H9 (cell line): Measurements from ENCODE around the gene FAM3C. TPM values are rescaled to one million over a fixed set of nuclear protein-coding genes. Genes with fewer than 3 reads are reported as not detected.

Experiments used
- DNase-seq: peaks from one replicate; pipeline ENCODE4 v3.0.0-alpha.2; 2017
- H2AFZ ChIP-seq: one replicate; pipeline ENCODE4 v1.6.1; 2013; ENCODE audit warnings: mild to moderate bottlenecking, low read length, control low read depth, moderate library complexity
- H2AK5ac ChIP-seq: 2 replicates; pipeline ENCODE4 v1.6.1; 2013; ENCODE audit warnings: low read length, control low read depth, mixed read lengths; ENCODE audit not compliant: insufficient read length
- H2BK120ac ChIP-seq: one replicate; pipeline ENCODE4 v1.6.1; 2013; ENCODE audit warnings: low read depth, mild to moderate bottlenecking, low read length, control low read depth, inconsistent platforms; ENCODE audit not compliant: poor library complexity, severe bottlenecking
- H2BK12ac ChIP-seq: 2 replicates; pipeline ENCODE4 v1.6.1; 2013; ENCODE audit warnings: low read length, control low read depth, mixed read lengths, low read depth; ENCODE audit not compliant: insufficient read length
- H2BK15ac ChIP-seq: 2 replicates; pipeline ENCODE4 v1.6.1; 2013; ENCODE audit warnings: low read depth, low read length, control low read depth
- H2BK20ac ChIP-seq: one replicate; pipeline ENCODE4 v1.6.1; 2013; ENCODE audit warnings: low read depth, mild to moderate bottlenecking, low read length, control low read depth, inconsistent platforms; ENCODE audit not compliant: poor library complexity, severe bottlenecking
- H2BK5ac ChIP-seq: 2 replicates; pipeline ENCODE4 v1.6.1; 2013; ENCODE audit warnings: low read length, control low read depth, mixed read lengths; ENCODE audit not compliant: insufficient read length
- H3K14ac ChIP-seq: 2 replicates; pipeline ENCODE4 v1.6.1; 2013; ENCODE audit warnings: low read length, control low read depth; ENCODE audit not compliant: insufficient read depth
- H3K18ac ChIP-seq: 2 replicates; pipeline ENCODE4 v1.6.1; 2013; ENCODE audit warnings: low read depth, mild to moderate bottlenecking, mixed read lengths, low read length, control low read depth; ENCODE audit not compliant: insufficient read length
- H3K23ac ChIP-seq: 2 replicates; pipeline ENCODE4 v1.6.1; 2013; ENCODE audit warnings: low read length, control low read depth, mixed read lengths, low read depth; ENCODE audit not compliant: insufficient read length
- H3K23me2 ChIP-seq: 2 replicates; pipeline ENCODE4 v1.6.1; 2013; ENCODE audit warnings: low read depth, mild to moderate bottlenecking, mixed read lengths, low read length, control low read depth; ENCODE audit not compliant: insufficient read length, poor library complexity, severe bottlenecking
- H3K27ac ChIP-seq: 2 replicates; pipeline ENCODE4 v1.5.1; 2013; ENCODE audit warnings: low read length, control low read depth, mixed read lengths, low read depth; ENCODE audit not compliant: insufficient read length
- H3K27me3 ChIP-seq: 2 replicates; pipeline ENCODE4 v1.6.1; 2013; ENCODE audit warnings: low read length, control low read depth, inconsistent platforms; ENCODE audit not compliant: insufficient read depth
- H3K4ac ChIP-seq: 2 replicates; pipeline ENCODE4 v1.6.1; 2013; ENCODE audit warnings: low read depth, mild to moderate bottlenecking, control low read depth, inconsistent platforms, low read length, moderate library complexity
- H3K4me1 ChIP-seq: 2 replicates; pipeline ENCODE4 v1.6.1; 2013; ENCODE audit warnings: low read length, control low read depth, inconsistent platforms; ENCODE audit not compliant: insufficient read depth
- H3K4me2 ChIP-seq: 2 replicates; pipeline ENCODE4 v1.6.1; 2013; ENCODE audit warnings: low read length, control low read depth, mixed read lengths; ENCODE audit not compliant: insufficient read length, insufficient read depth
- H3K56ac ChIP-seq: 2 replicates; pipeline ENCODE4 v1.6.1; 2013; ENCODE audit warnings: low read depth, mild to moderate bottlenecking, mixed read lengths, low read length, control low read depth; ENCODE audit not compliant: insufficient read length
- H3K79me1 ChIP-seq: 2 replicates; pipeline ENCODE4 v1.6.1; 2013; ENCODE audit warnings: low read depth, mild to moderate bottlenecking, moderate library complexity, low read length, control low read depth, inconsistent platforms; ENCODE audit not compliant: insufficient read depth, poor library complexity, severe bottlenecking
- H3K79me2 ChIP-seq: 2 replicates; pipeline ENCODE4 v1.6.1; 2013; ENCODE audit warnings: low read length, control low read depth, inconsistent platforms; ENCODE audit not compliant: insufficient read depth
- H3K9ac ChIP-seq: 2 replicates; pipeline ENCODE4 v1.6.1; 2013; ENCODE audit warnings: low read length, control low read depth, mixed read lengths; ENCODE audit not compliant: insufficient read length; ENCODE audit errors: extremely low read depth
- H3K9me3 ChIP-seq: one replicate; pipeline ENCODE4 v1.6.1; 2013; ENCODE audit warnings: low read depth, low read length, inconsistent platforms; ENCODE audit not compliant: control insufficient read depth
- H3T11ph ChIP-seq: one replicate; pipeline ENCODE4 v1.6.1; 2013; ENCODE audit warnings: mild to moderate bottlenecking, low read length, control low read depth, inconsistent platforms
- H4K20me1 ChIP-seq: one replicate; pipeline ENCODE4 v1.6.1; 2013; ENCODE audit not compliant: control insufficient read depth, insufficient read length, insufficient read depth
- H4K5ac ChIP-seq: 2 replicates; pipeline ENCODE4 v1.6.1; 2013; ENCODE audit warnings: low read depth, mild to moderate bottlenecking, mixed read lengths, low read length, control low read depth; ENCODE audit not compliant: insufficient read length
- H4K8ac ChIP-seq: replicated peaks from 2 replicates; pipeline ENCODE4 v1.6.1; 2013; ENCODE audit warnings: low read length, control low read depth, mixed read lengths, low read depth; ENCODE audit not compliant: insufficient read length
- H4K91ac ChIP-seq: 2 replicates; pipeline ENCODE4 v1.6.1; 2013; ENCODE audit warnings: low read depth, mild to moderate bottlenecking, moderate library complexity, mixed read lengths, low read length, control low read depth; ENCODE audit not compliant: insufficient read length
- H3K27ac Mint-ChIP-seq, 3 experiments: 2 replicates in 2 of 3; 3 replicates in 1 of 3; pipeline ENCODE4 v1.8.0; 2020 to 2021; ENCODE audit warnings: mixed read lengths in 3 of 3, mild to moderate bottlenecking in 1 of 3, moderate library complexity in 1 of 3
- H3K27me3 Mint-ChIP-seq: 2 replicates; pipeline ENCODE4 v1.8.0; 2021; ENCODE audit warnings: low read depth, mild to moderate bottlenecking, moderate library complexity, mixed read lengths
- H3K36me3 Mint-ChIP-seq, 3 experiments: 2 replicates in 2 of 3; 3 replicates in 1 of 3; pipeline ENCODE4 v1.8.0; 2020 to 2021; ENCODE audit warnings: low read depth in 3 of 3, mixed read lengths in 3 of 3; ENCODE audit not compliant: insufficient read depth in 1 of 3
- H3K4me1 Mint-ChIP-seq, 2 experiments: 2 replicates each; pipeline ENCODE4 v1.8.0; 2020; ENCODE audit warnings: mixed read lengths in 2 of 2
- H3K4me3 Mint-ChIP-seq, 2 experiments: 2 replicates in 1 of 2; 3 replicates in 1 of 2; pipeline ENCODE4 v1.8.0; 2020 to 2021; ENCODE audit warnings: mild to moderate bottlenecking in 2 of 2, mixed read lengths in 2 of 2, moderate library complexity in 1 of 2
- H3K9me3 Mint-ChIP-seq, 2 experiments: 2 replicates in 1 of 2; 3 replicates in 1 of 2; pipeline ENCODE4 v1.8.0; 2020; ENCODE audit warnings: mild to moderate bottlenecking in 2 of 2, mixed read lengths in 2 of 2, moderate library complexity in 1 of 2
- CTCF ChIP-seq: fragments of 200-600 bp; sonication (generic); conservative IDR thresholded peaks from 3 replicates; pipeline ENCODE4 v1.8.0; 2021; ENCODE audit warnings: antibody characterized with exemption, mild to moderate bottlenecking
- WGBS: extraction: QIAGEN DNeasy Blood & Tissue Kit; methylation state at CpG from one replicate; pipeline ENCODE4 v1.1.7; 2013; ENCODE audit warnings: missing lambda C conversion rate, low lambda C conversion rate, mixed read lengths; ENCODE audit not compliant: insufficient read length; ENCODE audit errors: extremely low coverage; 5-methylcytosine and 5-hydroxymethylcytosine counted together
- total RNA-seq: library from RNA; stranded (reverse); gene quantifications from 2 replicates; pipeline ENCODE4 v1.2.1, GENCODE V29; 2021

The FAM3C gene
- total RNA-seq, 1 experiment from 2014 or later = 64.5 TPM

GRCh38 chr7:121402701-121403100 is 6.6 kb upstream of the FAM3C start:
- Histone ChIP-seq H3K4me2 (no peak overlapping the region), H2AFZ (no peak overlapping the region), H4K8ac (no peak overlapping the region), H2BK5ac (no peak overlapping the region), H3K14ac (no peak overlapping the region), H3K9me3 (no peaks in the 10 kb centered on the region), H4K5ac (no peak overlapping the region), H3K4ac (no peak overlapping the region), H3K27ac (no peak overlapping the region), H3K23ac (no peak overlapping the region), H3K79me1 (no peaks in the 10 kb centered on the region), H2BK15ac (no peak overlapping the region), H3K79me2 (no peaks in the 10 kb centered on the region), H4K20me1 (no peaks in the 10 kb centered on the region), H2AK5ac (no peak overlapping the region), H3K4me1 (no peaks in the 10 kb centered on the region), H3K56ac (no peak overlapping the region), H3K23me2 (no peaks in the 10 kb centered on the region), H3K27me3 (no peaks in the 10 kb centered on the region), H2BK120ac (no peak overlapping the region), H3T11ph (no peak overlapping the region), H3K18ac (no peak overlapping the region), H2BK12ac (no peak overlapping the region), H3K9ac (no peak overlapping the region), H2BK20ac (no peak overlapping the region), H4K91ac (no peak overlapping the region)
- no peak for DNase-seq
- H3K4me1 Mint-ChIP-seq = peaks cover 3 to 11% of the 10 kb centered on the region in 2 experiments; a peak in 3 of 4 replicates
- no peaks in the 10 kb centered on the region for H3K36me3 Mint-ChIP-seq
- no CpG with 5 or more reads among the region's 1 CpG for WGBS
- no peak for TF ChIP-seq CTCF
- no peaks in the 10 kb centered on the region for H3K27me3 Mint-ChIP-seq
- no peaks in the 10 kb centered on the region for H3K9me3 Mint-ChIP-seq
- no peak overlapping the region for H3K4me3 Mint-ChIP-seq
- H3K27ac Mint-ChIP-seq = no peak overlapping the region
